ENCODE results near the gene TLK1. TPM values are rescaled to one million over a fixed set of nuclear protein-coding genes. Genes with fewer than 3 reads are reported as not detected.

TLK1 gene
- total and polyA plus RNA-seq, 2 of the 4 experiments (the other 2 are of a cell fraction) = 7.3 to 12.5 TPM

DNA sequence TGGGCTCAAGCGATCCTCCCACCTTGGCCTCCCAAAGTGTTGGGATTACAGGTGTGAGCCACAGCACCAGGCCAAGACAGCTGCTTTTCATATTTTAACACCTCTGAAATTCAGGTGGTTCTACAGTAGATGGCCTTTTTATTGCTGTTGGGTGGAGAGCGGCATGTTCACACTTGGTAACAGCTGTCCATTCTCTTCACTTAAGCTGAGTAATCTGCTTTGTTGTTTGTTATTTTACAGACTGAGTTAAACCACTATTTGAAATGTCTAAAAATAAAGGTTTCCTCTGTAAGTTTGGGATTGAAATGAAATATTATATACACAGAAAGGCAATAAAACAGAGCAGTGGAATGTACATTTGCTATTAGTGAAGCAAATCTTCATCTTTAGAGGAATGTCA lies 44.9 kb upstream of the TLK1 start:
- ATAC-seq (ENCODE audit: low read depth) = peak; percentile 32
- intact Hi-C loops (cut with micrococcal nuclease) = no loop called here
- no TSS peak for BruUV-seq (replicated peaks)

More for the DNA sequence above, 44.9 kb upstream of the TLK1 start:
- in situ Hi-C loops (cut with MboI; ENCODE audit: low sequenced_read_pairs) = no loop called here
- Histone ChIP-seq H3K9ac (ENCODE audit: low read depth, low read length) (no peak overlapping the region), H2AK9ac (replicated peaks; ENCODE audit: low read depth, low read length, poor library complexity) (no peak overlapping the region), H3K4ac (ENCODE audit: low read depth, low read length) (no peak overlapping the region), H4K20me1 (ENCODE audit: insufficient read depth, low read length) (no peaks in the 10 kb centered on the region), H3K56ac (ENCODE audit: extremely low read depth, insufficient read depth, low read length) (no peak overlapping the region), H3K27me3 (ENCODE audit: control insufficient read depth, insufficient read depth, low read length) (no peaks in the 10 kb centered on the region), H3K4me2 (ENCODE audit: low read depth, low read length) (no peak overlapping the region), H3K9me3 (ENCODE audit: control insufficient read depth, insufficient read depth, low read length) (no peaks in the 10 kb centered on the region), H3K9me1 (ENCODE audit: insufficient read depth, low read length) (no peaks in the 10 kb centered on the region; the same call in none of the 2 replicates), H4K5ac (ENCODE audit: low read depth, low read length) (no peak overlapping the region), H2BK120ac (ENCODE audit: low read depth, low read length) (no peak overlapping the region), H3K23ac (ENCODE audit: low read depth, low read length) (no peak overlapping the region), H2AFZ (replicated peaks; ENCODE audit: low read length, poor library complexity) (no peak overlapping the region), H4K91ac (ENCODE audit: insufficient read depth, low read depth, low read length) (no peak overlapping the region), H2BK20ac (ENCODE audit: low read depth, low read length) (no peak overlapping the region), H2BK15ac (ENCODE audit: low read depth, low read length) (no peak overlapping the region), H3K27ac (ENCODE audit: insufficient read depth, low read length) (no peak overlapping the region), H3K79me1 (ENCODE audit: low read depth in 1 of 2, low read length in 2 of 2) (no peaks in the 10 kb centered on the region), H3K36me3 (ENCODE audit: control insufficient read depth, insufficient read depth, low read length) (no peaks in the 10 kb centered on the region), H3K18ac (ENCODE audit: low read depth, low read length) (no peak overlapping the region), H4K8ac (ENCODE audit: low read depth in 2 of 2, low read length in 2 of 2) (no peak overlapping the region), H3K4me3 (ENCODE audit: insufficient read depth, low read depth, low read length) (no peak overlapping the region), H2AK5ac (ENCODE audit: low read depth, low read length) (no peak overlapping the region), H3K14ac (replicated peaks; ENCODE audit: low read depth, low read length) (no peak overlapping the region), H2BK5ac (ENCODE audit: low read depth, low read length, poor library complexity, severe bottlenecking) (no peak overlapping the region), H3K4me1 (ENCODE audit: control insufficient read depth, insufficient read depth, low read length) (peaks cover 2% of the 10 kb centered on the region; the same call in 1 of the 2 replicates)
- ChIA-PET CTCF (no interaction called here), POLR2A (ENCODE audit: unreplicated experiment) (no interaction called here)
- TF ChIP-seq, protein P1, sequence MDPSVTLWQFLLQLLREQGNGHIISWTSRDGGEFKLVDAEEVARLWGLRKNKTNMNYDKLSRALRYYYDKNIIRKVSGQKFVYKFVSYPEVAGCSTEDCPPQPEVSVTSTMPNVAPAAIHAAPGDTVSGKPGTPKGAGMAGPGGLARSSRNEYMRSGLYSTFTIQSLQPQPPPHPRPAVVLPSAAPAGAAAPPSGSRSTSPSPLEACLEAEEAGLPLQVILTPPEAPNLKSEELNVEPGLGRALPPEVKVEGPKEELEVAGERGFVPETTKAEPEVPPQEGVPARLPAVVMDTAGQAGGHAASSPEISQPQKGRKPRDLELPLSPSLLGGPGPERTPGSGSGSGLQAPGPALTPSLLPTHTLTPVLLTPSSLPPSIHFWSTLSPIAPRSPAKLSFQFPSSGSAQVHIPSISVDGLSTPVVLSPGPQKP (IDR thresholded peaks at IDR 0.05; ENCODE audit: borderline replicate concordance, low read depth, low read length) = no peak
- TF ChIP-seq MXI1 (IDR thresholded peaks at IDR 0.05; ENCODE audit: borderline replicate concordance, low read depth, low read length) = no peak
- TF ChIP-seq, protein P2, sequence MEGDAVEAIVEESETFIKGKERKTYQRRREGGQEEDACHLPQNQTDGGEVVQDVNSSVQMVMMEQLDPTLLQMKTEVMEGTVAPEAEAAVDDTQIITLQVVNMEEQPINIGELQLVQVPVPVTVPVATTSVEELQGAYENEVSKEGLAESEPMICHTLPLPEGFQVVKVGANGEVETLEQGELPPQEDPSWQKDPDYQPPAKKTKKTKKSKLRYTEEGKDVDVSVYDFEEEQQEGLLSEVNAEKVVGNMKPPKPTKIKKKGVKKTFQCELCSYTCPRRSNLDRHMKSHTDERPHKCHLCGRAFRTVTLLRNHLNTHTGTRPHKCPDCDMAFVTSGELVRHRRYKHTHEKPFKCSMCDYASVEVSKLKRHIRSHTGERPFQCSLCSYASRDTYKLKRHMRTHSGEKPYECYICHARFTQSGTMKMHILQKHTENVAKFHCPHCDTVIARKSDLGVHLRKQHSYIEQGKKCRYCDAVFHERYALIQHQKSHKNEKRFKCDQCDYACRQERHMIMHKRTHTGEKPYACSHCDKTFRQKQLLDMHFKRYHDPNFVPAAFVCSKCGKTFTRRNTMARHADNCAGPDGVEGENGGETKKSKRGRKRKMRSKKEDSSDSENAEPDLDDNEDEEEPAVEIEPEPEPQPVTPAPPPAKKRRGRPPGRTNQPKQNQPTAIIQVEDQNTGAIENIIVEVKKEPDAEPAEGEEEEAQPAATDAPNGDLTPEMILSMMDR (conservative IDR thresholded peaks at IDR 0.05; ENCODE audit: low read depth, low read length) = no peak
- no peak for TF ChIP-seq NFE2L2 (IDR thresholded peaks at IDR 0.05; ENCODE audit: low read depth, low read length)
- TF ChIP-seq, protein P3, sequence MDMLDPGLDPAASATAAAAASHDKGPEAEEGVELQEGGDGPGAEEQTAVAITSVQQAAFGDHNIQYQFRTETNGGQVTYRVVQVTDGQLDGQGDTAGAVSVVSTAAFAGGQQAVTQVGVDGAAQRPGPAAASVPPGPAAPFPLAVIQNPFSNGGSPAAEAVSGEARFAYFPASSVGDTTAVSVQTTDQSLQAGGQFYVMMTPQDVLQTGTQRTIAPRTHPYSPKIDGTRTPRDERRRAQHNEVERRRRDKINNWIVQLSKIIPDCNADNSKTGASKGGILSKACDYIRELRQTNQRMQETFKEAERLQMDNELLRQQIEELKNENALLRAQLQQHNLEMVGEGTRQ (IDR thresholded peaks at IDR 0.05; ENCODE audit: low read depth, low read length) = no peak
- TF ChIP-seq MAZ (IDR thresholded peaks at IDR 0.05; ENCODE audit: borderline replicate concordance, low read depth, low read length) = no peak
- no peak for TF ChIP-seq RFX5 (IDR thresholded peaks at IDR 0.05; ENCODE audit: low read depth, low read length)
- TF ChIP-seq RAD21 (IDR thresholded peaks at IDR 0.05; ENCODE audit: low read length) = no peak
- TF ChIP-seq CHD1 (IDR thresholded peaks at IDR 0.05; ENCODE audit: low read depth, low read length) = no peak
- TF ChIP-seq RCOR1 (IDR thresholded peaks at IDR 0.05; ENCODE audit: insufficient replicate concordance, low read length) = no peak
- TF ChIP-seq CEBPB (IDR thresholded peaks at IDR 0.05; ENCODE audit: low read depth, low read length) = no peak
- no peak for TF ChIP-seq SMC3 (IDR thresholded peaks at IDR 0.05; ENCODE audit: low read depth, low read length)
- TF ChIP-seq FOS (IDR thresholded peaks at IDR 0.05; ENCODE audit: low read depth, low read length) = no peak
- no peak for TF ChIP-seq BHLHE40 (IDR thresholded peaks at IDR 0.05; ENCODE audit: low read depth, low read length)
- TF ChIP-seq POLR2A (IDR thresholded peaks at IDR 0.05; ENCODE audit: low read depth, low read length) = no peak
- TF ChIP-seq MAFK (IDR thresholded peaks at IDR 0.05; ENCODE audit: low read depth, low read length) = no peak
- WGBS, 2 experiments (ENCODE audit: extremely low coverage in 2 of 2, insufficient read length in 1 of 2) = no CpG with 5 or more reads among the region's 2 CpGs
- dilution Hi-C loops (cut with HindIII; ENCODE audit: low sequenced_read_pairs, unreplicated experiment) = no loop called here
- DNase-seq = no peak
